ENCODE data around the gene EMC1.

- TF ChIP-seq CTCF (IDR thresholded peaks at IDR 0.05; ENCODE audit: extremely low read depth in 1 of 2, insufficient read depth in 1 of 2, low read depth in 1 of 2, low read length in 2 of 2) (no peak), MYC (IDR thresholded peaks at IDR 0.05; ENCODE audit: low read depth, low read length) (no peak), JUN (IDR thresholded peaks at IDR 0.05; ENCODE audit: borderline replicate concordance, insufficient read depth, insufficient read length, low read depth) (no peak), POLR2AphosphoS5 (IDR thresholded peaks at IDR 0.05; ENCODE audit: insufficient read depth, low read depth, low read length) (no peak)
Measured at GRCh38 chr1:19191811-19192210, 59.5 kb downstream of the EMC1 start.

Measured in endothelial cell of umbilical vein (primary cell).